Measurements from ENCODE around the gene OSBPL5.

OSBPL5 gene

DNA sequence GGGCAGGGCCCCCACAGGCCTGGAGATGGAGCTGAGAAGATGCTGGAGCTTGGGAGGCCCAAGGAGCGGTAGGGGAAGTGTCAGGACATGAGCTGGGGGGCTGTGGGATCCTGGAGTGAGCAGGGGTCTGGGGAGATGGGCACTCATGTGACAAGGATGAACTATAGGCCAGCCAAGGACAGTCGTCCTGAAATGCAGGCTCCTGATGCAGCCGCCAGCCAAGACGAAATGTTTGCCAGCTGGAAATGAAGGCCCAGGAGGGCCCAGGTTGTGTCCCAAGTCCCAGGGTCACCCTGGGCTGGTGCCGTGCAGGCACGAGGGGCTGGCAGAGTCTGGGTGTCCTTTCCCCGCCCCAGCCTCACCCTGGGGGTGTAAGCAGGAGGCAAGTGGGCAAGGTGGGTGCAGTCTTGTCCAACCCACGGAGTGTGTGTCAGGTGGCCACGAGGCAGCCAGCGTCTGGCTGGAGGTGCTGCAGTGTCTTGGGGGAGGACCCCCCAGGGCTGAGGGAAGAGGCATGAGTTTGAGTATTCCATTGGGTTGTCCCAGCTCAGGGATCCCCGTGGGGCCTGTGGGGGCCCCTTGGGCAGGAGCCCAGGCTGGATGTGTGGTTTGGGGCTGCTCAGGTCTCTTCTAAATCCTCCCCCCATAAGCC is 32.1 kb upstream of the OSBPL5 start:
- no peak for DNase-seq

DNA sequence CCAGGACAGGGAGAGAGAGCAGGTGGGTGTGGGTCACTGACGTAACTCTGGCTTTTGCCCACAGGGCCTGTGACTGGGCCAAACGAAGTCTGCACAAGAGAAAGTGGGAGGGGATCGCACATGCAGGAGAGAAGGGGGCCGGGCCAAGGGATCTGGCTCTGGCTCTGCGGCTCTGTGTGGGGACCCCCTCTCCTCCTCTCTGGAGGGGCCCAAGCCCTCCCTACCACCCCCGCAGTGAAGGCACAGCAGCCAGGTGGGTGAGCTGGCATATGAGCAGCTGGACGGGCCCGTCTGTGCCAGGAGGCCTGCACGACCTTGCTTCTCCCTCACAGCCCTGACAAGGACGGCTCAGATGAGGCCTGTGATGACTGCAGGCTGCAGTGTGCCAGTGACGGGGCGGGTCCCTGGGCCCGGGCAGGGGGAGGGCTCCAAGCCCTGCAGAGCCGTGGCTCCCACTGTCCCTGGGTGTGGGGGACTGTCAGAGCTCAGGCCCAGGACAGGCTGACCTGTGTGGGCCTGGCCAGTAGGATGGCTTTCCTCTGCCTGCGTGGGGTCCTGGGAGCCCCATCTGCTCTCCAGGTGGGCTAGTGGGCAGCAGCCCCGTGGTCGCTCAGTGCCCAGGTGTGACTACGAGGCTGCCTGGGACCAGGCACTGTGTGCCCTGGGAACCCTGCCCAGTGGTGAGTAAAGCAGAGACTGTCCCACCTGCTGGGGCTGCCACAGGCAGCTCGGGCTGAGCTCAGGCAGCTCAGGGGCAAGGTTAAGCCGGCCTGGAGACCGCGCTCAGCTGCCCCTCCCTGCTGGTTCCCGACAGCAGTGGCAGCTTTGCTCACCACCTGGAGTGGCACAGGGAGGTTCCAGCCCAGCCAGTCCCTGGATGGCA is 31.3 kb upstream of the OSBPL5 start:
- no peak for DNase-seq

DNA sequence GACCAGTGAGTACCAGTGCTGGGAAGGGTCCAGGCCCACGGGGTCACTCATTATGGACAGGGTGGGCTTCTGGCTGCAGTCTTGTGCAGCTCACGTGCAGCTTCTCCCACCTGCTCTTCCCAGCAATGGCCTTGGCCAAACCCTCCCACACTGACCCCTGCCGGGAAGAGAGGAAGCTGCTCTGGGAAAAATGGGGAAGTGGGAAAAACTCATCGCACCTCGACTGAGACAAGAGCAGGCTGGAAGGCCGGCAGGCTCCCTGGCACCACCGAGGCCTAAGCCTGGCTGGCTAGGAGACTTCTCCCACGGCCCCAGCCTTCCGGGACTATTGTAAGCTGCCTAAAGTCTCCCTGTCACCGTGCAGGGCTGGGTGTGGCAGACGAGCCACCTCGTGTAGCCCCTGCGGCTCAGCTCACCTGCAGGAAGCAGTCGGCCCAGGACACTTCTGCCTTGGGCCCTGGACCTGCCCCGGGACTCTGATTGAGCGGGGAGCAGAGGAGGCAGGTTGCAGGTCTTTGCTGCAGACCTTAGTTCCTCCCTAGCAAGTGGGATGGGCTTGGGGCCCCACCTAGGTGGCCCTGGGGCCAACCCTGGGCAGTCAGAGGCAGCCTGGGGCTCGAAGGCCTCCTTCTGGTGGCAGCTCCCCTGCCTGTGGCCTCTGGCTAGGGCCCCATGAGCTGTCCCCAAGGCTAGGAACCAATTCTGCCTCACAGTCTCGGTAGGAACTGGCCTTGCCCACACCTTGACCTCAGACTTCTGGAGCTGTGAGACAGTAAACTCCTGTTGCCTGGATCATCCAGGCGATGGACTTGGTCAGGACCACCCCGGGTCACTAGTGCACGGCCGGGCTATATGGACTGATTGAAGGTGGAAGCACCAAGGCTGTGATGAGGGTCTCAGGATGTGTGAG is 30.4 kb upstream of the OSBPL5 start:
- DNase-seq: no peak

DNA sequence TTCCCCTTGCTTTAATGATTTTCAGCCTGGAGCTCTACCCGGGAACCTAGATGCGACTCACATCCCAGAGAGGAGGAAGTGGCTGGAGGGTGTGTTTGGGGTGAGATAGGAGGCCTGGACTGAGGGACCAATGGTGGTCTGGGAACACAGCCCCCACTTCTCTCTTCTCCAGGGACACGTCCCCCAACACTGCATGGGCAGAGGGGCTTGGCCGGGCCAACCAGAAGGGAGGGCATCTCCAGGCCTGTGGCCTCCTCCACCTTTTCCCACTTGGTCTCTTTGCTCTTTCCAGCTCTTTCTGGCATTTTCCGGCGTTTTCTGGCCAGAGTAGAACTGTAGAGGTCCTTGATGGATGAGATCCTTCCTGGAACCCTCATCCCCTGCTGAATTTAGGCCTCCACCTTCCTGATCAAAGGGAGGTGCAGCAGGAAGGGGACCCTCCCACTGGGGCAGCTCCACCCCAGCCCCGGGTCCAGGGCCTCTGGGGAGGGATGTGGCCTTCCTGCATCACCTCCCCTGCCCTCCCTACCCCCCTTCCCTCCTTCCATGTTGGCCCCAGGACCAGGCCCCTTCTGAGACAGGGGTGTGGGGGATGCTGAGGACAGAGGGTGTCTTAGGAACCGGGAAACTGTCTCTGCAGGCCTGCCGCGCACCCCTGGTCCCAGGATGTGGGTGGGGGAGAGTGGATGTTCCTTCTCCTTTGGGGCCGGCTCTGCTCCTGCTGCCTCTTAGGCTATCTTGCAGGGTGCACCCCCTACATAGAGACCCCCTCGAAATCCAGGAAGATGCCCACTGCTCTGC is 29.1 kb upstream of the OSBPL5 start:
- DNase-seq: no peak

DNA sequence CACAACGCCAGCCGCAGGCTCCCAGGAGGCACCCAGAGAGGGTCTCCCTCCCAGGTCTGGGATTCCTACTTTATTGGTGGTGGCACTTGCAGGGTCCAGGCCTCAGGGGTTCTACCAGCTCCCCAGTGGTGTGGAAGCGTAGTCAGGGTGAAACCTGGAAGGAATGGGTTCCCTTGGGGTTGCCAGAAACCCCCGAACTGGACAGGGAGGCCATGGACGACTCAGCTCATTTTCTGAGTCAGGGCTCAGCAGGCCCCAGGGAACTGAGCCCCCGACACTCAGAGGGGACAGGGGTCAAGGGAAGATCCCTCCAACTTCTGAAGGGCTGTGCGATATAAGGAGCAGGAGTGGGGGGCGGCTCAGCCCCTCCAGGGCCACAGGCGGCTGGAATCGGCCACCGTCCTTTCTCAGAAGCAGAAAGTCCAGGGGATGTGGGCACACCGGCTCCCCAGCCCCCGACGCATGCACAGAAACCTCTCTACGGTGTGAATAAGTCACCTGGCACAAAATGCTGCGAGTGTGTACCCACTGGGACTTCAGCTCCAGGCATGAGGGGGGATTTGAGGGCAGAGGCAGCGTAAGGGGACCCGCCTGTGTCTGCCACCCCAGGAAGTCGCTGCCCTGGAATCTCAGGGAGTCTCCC is 28.4 kb upstream of the OSBPL5 start:
- DNase-seq: no peak

DNA sequence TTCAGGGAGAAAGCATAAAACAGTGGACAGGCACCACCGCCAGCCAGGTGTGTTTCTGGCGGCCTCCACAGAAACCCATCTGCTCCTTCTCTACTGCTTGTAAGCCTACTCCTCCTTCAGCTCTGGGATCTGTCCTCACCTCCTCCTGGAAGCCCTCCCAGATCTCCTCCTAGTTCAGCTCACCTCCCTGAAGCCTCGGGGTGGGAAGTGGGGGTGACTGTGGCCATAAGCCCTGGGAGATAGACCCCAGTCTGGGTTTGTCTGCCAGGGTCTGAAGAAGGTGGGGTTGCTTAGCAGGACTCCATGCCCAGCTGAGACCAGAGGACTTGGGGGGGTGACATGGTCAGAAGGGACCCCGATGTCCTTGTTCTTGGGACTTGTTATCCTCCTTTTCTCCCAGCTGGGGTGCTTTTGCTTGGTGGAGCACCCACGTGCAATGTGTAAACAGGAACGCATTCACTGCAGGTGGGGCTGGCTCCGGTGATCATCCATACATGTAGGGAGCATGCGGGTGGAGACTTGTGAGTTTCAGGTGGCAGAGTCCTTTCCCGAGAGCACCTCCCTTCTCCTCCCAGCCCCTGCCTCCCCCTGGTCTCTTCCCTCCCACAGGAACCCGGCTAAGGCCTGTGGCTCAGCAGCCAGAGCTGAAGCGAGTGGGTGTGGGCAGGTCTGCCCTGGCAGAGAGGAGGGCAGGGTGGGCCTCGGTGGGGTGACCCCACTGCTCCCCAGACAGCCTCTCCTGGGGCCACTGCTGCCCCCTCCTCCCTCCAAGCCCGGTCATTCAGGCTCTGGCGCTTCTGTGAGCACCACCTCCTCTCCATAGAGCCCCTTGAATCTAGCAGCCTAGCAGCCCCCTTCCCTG is 27.6 kb upstream of the OSBPL5 start:
- DNase-seq: no peak

DNA sequence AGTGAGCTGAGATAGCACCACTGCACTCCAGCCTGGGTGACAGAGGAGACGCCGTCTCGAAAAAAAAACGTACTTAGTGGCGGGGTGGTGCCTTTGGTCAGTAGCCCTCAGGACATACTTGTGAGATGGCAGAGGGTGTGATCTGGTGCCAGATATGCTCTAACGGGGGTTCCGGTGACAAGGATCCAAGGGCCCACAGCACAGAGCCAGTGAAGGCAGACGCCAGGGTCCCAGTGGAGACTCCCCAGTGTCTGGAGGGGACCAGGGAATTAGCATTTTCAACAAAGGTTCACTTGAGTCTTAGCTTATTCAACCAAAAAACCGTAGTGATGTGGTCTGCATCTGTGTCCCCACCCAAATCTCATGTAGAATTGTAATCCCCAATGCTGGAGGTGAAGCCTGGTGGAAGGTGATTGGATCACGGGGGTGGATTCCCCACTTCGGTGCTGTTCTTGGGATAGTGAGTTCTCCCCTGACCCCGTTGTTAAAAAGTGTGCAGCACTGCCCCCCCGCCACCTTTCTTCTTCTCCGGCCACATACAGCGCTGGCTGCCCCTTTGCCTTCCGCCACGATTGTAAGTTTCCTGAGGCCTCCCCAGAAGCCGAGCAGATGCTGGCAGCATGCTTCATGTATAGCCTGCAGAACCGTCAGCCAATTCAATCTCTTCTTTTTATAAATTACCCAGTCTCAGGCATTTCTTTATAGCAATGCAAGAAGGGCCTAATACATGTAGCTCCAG is 26.6 kb upstream of the OSBPL5 start:
- no peak for DNase-seq

DNA sequence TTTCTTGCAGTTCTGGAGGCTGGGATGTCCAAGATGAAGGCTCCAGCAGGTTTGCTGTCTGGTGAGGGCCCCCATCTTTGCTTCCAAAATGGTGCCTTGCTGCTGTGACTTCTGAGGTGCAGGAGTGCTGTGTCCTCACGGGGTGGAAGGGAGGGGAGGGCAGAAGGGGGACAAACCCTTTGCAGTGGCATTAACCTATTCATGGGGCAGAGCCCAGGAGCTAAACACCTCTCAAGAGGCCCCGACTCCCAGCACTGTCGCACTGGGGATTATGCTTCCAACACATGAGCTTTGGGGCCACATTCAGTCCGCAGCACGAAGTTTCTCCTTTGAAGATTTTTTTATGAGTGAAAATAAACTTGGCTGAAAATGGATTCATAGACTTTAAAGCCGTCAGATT is 25.5 kb upstream of the OSBPL5 start:
- no peak for DNase-seq

DNA sequence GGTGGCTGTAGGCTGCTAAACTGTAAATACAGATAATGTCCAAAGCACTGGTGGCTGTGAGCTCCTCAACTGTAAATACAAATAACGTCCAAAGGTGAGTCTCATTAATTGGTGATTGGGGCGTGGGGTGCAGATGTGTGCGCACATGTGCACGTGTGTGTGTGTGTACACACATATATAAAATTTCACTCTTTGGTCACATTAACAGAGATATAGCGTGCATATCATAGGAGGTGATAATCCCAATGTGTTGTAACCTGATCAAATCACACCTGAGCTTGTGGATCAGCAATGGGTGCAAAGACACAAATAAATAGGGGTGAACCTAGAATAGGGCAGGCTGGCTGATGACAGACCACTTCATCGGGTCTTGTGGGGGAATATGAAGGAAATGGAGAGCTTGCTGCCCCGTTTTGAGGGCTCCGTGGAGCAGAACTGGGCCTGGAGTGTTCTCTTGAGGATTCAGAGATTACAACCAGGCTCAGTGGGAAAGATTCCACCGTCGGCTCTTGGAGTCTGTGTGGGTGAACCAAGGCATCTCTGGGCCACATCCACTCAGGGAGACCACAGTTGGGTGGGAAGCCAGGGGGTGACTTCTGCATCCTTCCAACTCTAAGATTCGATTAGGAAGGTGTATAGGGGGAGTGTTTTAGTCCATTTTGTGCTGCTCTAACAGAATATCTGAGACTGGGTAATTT is 24.9 kb upstream of the OSBPL5 start:
- DNase-seq: no peak

DNA sequence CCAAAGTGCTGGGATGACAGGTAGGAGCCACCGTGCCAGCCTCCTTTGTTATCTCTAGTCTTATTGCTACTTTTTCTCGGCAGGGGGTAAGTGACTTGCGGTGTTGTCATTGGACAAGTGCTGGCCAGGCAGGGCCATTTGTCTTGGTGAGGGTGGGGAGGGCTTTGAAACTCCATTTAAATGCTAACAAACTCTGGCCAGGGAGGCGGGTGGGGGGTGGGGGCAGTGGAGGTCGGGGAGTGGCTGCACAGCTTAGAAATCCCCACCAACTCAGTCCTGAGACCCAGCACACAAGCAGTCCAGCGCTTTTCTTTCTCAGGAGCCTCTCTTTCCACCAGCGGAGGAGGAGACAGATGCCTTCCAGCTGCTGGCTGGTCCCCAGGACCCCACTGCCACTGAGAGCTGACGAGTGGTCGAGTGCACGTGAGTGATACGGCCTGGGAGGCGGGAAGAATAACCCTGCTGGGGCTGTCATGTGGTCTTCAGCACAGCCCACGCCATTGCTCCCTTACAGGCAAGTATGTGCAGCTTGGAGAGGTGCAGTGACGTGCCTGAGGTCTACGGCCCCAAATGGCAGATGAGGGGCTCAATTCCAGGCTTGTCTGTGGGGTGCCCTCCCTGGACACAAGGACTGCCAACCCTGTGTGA is 24.2 kb upstream of the OSBPL5 start:
- DNase-seq: no peak

DNA sequence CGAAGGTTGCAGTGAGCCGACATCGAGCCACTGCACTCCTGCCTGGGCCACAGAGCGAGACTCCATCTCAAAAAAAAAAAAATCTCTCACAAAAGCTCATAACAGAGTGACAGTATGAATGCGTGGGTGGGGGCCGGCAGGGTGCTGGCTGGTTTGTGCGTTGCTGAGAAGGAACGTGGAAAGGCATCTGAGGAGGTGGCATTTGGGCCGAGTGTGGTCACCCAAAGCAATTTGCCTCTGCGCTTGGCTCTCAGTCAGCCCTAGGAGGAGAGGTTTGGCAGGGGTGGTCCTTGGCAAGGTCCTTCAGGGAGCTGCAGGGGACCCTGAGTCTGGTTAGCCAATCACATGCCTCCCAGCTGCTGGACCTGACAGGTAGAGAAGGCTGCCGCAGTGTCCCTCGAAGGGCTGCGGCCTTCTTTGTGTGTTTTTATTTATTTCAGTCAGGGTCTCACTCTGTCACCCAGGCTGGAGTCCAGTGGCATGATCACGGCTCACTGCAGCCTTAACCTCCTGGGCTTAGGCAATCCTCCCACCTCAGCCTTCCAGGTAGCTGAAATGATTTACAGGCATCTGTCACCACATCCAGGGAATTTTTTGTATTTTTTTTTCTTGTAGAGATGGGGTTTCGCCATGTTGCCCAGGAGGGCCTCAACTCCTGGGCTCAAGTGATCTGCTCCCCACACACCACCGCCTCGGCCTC is 23.5 kb upstream of the OSBPL5 start:
- DNase-seq: no peak

DNA sequence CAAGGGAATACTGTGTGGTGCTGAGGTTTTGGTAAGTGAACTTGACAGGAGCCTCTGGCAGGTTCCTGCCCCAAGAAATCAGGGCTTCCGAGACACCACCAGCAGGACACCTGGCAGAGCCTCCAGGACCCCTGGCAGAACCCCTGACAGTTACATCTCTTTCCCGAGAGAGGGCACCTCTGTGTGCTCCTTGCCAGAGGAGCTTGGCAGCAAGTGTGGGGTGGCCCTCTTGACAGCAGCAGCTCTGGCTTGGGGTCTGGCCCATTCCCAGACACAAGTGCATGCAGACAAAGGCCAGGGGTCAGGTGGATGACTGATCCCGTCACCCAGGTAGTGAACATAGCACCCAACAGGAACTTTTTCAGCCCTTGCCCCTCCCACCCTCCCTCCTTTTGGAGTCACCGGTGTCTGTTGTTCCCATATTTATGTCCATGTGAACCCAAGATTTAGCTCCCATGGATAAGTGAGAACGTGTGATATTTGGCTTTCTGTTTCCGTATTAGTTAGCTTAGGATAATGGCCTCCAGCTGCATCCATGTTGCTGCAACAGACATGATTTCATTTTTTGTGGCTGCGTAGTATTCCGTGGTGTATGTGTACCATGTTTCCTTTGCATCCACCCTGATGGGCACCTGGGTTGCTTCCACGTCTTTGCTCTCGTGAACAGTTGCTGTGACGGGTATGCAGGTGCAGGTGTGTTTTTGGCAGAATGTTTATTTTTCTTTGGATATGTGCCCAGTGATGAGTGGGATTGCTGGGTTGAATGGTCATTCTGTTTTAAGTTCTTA is 21.2 kb upstream of the OSBPL5 start:
- DNase-seq: no peak

DNA sequence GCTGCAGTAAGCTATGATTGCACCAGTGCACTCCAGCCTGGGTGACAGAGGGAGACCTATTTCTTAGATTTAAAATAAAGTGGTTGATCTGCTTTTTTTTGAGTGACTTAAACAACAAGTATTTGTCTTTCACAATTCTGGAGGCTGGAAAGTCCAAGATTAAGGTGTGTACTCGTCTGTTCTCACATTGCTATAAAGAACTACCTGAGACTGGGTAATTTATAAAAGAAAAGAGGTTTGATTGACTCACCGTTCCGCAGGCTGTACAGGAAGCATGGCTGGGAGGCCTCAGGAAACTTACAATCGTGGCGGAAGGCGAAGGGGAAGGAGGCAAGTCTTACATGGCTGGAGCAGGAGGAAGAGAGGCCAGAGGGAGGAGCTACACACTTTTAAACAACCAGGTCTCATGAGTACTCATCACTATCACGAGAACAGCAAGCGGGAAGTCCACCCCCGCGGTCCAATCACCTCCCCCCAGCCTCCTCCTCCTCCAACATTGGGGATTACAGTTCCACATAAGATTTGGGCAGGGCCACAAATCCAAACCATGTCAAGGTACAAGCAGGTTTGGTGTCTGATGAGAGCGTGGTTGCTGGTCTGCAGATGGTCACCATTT is 19.7 kb upstream of the OSBPL5 start:
- no peak for DNase-seq

DNA sequence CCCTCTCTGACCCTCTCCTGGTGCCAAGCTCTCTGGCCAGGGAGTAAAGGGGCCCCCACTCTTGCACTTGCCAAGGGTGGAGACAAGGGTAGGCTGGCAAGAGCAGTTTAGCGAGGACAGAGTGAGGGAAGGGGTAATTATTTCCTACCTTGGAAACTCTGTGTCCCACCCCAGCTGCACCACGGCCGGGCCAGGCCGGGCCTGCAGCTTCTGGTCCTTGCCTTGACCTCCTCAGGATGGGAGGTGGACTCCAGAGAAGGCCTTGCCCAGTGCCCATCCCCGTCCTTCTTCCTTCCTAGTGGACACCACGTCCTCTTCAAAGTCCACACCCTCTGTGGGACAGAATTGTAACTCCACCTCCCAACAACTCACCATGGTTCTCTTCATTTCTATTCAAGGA is 18.4 kb upstream of the OSBPL5 start:
- no peak for DNase-seq

DNA sequence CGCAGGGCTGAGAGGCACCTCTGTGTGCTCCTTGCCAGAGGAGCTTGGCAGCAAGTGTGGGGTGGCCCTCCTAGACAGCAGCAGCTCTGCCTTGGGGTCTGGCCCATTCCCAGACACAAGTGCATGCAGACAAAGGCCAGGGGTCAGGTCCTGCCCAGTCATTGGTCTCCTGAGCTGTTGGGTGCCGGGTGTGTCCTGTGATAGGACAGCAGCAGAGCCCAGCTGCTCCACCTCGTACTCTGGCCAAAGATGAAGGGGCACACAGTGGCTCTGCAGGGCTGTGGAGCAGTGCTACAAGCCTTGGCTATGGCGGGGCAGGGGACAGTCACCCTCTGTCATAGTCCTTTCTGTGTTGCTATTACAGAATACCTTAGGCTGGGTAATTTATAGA is 17.3 kb upstream of the OSBPL5 start:
- DNase-seq: no peak

DNA sequence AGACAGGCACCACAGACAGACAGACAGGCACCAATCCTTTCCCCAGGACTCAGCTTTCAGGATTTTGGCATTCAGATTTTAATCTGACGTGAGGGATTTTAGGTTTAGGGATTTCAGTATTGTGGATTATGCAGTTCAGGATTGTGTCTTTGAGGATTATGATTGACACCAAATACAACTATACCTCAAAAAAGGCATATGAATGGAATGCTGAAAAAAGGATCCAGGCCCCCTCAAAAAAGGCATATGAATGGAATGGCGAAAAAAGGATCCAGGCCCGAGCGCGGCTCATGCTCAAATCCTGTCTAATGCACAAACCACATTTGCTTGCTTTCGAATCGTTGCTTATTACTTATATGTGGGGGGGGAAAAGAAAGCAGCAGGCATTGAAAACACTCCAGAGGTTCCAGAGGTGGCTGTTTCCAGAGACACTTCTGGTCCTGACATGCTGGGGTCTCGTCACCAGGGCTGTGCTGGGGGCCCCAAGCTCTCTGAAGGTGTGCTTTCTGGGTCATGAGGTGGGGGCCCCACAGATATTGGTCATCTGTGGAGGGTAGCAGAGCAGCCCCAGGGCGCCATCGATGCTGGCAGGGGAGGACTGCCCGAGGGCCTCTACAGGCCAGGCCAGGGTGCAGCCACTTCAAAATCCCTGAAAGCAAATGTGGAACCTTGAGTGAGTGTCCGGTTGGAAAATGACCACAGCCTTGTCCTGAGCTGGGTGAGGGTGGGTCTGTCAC is 16.8 kb upstream of the OSBPL5 start:
- DNase-seq: no peak
